Keratinocyte (primary cell): ENCODE results near the gene POPDC2.

Experiments
- EZH2 ChIP-seq: IDR thresholded peaks from one replicate; pipeline ENCODE4 v1.6.1; 2012; ENCODE audit warnings: inconsistent platforms, mild to moderate bottlenecking, low read length, moderate library complexity
- TF ChIP-seq, protein P1 (sequence below), 3 experiments: IDR thresholded peaks in 1 of 3; conservative IDR thresholded peaks in 1 of 3; optimal IDR thresholded peaks in 1 of 3; 2 replicates in 2 of 3; 3 replicates in 1 of 3; pipeline versions ENCODE3 to v1.5.1; 2011; ENCODE audit warnings: low read length in 3 of 3, mild to moderate bottlenecking in 3 of 3, moderate library complexity in 2 of 3, control low read depth in 1 of 3, inconsistent platforms in 1 of 3; ENCODE audit not compliant: insufficient read depth in 2 of 3; ENCODE audit errors: extremely low read depth in 1 of 3

DNA sequence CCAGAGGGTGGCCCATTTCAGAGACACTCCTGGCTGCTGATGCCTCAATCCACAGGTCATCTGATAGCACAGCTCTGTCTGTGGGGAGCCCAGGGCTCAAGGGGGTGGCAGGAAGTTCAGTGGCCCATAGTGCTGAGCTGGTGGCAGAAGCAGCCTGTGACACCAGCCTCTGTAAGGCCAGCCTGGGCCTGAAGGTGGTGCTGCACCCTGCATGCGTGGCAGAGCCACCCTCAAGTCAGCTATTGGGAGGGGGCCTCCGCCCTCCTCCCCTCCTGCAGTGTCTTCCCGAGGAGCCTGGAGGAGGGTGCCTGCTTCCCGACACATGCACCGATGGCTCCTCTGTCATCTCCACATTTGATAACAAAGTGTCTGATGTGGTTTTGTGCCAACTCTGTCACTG is 59.7 kb downstream of the POPDC2 start:
- TF ChIP-seq, protein P1, sequence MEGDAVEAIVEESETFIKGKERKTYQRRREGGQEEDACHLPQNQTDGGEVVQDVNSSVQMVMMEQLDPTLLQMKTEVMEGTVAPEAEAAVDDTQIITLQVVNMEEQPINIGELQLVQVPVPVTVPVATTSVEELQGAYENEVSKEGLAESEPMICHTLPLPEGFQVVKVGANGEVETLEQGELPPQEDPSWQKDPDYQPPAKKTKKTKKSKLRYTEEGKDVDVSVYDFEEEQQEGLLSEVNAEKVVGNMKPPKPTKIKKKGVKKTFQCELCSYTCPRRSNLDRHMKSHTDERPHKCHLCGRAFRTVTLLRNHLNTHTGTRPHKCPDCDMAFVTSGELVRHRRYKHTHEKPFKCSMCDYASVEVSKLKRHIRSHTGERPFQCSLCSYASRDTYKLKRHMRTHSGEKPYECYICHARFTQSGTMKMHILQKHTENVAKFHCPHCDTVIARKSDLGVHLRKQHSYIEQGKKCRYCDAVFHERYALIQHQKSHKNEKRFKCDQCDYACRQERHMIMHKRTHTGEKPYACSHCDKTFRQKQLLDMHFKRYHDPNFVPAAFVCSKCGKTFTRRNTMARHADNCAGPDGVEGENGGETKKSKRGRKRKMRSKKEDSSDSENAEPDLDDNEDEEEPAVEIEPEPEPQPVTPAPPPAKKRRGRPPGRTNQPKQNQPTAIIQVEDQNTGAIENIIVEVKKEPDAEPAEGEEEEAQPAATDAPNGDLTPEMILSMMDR (optimal IDR thresholded peaks at IDR 0.05 in 1 of 3, IDR thresholded peaks at IDR 0.05 in 1 of 3, conservative IDR thresholded peaks at IDR 0.05 in 1 of 3; ENCODE audit: extremely low read depth in 1 of 3, insufficient read depth in 2 of 3, low read length in 3 of 3), result peak in 2 of 3 experiments; percentile 40 to 55
- TF ChIP-seq EZH2, result no peak
